NCI-H2227 (cell line): ENCODE results near the gene CDH4.

Experiments
- DNase-seq: peaks from one replicate; lab custom pipeline; 2025; ENCODE audit not compliant: unreplicated experiment; lab: John Stamatoyannopoulos, UW

Gene CDH4

GRCh38 chr20:61878478-61879302, 626.6 kb downstream of the CDH4 start:
- DNase-seq, result no peak

GRCh38 chr20:61879303-61879620, 627.2 kb downstream of the CDH4 start:
- DNase-seq, result no peak

- no peak for DNase-seq
Observed at GRCh38 chr20:61879694-61880093, 627.6 kb downstream of the CDH4 start.

GRCh38 chr20:61880706-61881105, 628.6 kb downstream of the CDH4 start:
- no peak for DNase-seq

GRCh38 chr20:61881416-61881815, 629.4 kb downstream of the CDH4 start:
- DNase-seq, result no peak

- DNase-seq, result no peak
Observed at GRCh38 chr20:61881861-61882260, 629.8 kb downstream of the CDH4 start.

- DNase-seq, result no peak
Observed at GRCh38 chr20:61882716-61883615, 630.9 kb downstream of the CDH4 start.

- no peak for DNase-seq
Observed at GRCh38 chr20:61883857-61884393, 631.9 kb downstream of the CDH4 start.

GRCh38 chr20:61884571-61885389, 632.7 kb downstream of the CDH4 start:
- no peak for DNase-seq

- no peak for DNase-seq
Observed at GRCh38 chr20:61885759-61886715, 634.0 kb downstream of the CDH4 start.

- DNase-seq, result peak; percentile 68
Observed at GRCh38 chr20:61886721-61887595, 634.9 kb downstream of the CDH4 start.

- no peak for DNase-seq
Observed at GRCh38 chr20:61887596-61888093, 635.6 kb downstream of the CDH4 start.

- no peak for DNase-seq
Observed at GRCh38 chr20:61888101-61888865, 636.2 kb downstream of the CDH4 start.

- no peak for DNase-seq
Observed at GRCh38 chr20:61889659-61890058, 637.6 kb downstream of the CDH4 start.

- DNase-seq, result no peak
Observed at GRCh38 chr20:61890210-61890609, 638.1 kb downstream of the CDH4 start.

GRCh38 chr20:61891476-61891875, 639.4 kb downstream of the CDH4 start:
- no peak for DNase-seq

GRCh38 chr20:61891916-61892649, 640.0 kb downstream of the CDH4 start:
- no peak for DNase-seq
